ENCODE measurements around the gene DEPP1.

The DEPP1 gene

GRCh38 chr10:44949915-44950314, 28.7 kb downstream of the DEPP1 start:
- no peak overlapping the region for H3K9ac ChIP-seq (ENCODE audit: low read depth, low read length, poor library complexity, severe bottlenecking)
- no peaks in the 10 kb centered on the region for H3K4me1 ChIP-seq (ENCODE audit: insufficient read depth, low read length, poor library complexity, severe bottlenecking)
- no peak overlapping the region for H3K4me2 ChIP-seq (ENCODE audit: low read depth, low read length, poor library complexity, severe bottlenecking)
- no peaks in the 10 kb centered on the region for H3K36me3 ChIP-seq (ENCODE audit: insufficient read depth, low read length)
- no peaks in the 10 kb centered on the region for H3K79me2 ChIP-seq (ENCODE audit: insufficient read depth, low read length)
- no peak overlapping the region for H2AFZ ChIP-seq (ENCODE audit: low read length)
- H3K27me3 ChIP-seq (ENCODE audit: insufficient read depth, low read length, poor library complexity, severe bottlenecking) = no peaks in the 10 kb centered on the region
- no peaks in the 10 kb centered on the region for H3K9me2 ChIP-seq (replicated peaks; ENCODE audit: low read depth, low read length)
- no peaks in the 10 kb centered on the region for H4K20me1 ChIP-seq (ENCODE audit: insufficient read depth, low read length, poor library complexity, severe bottlenecking)
- TF ChIP-seq EZH2phosphoT487 (IDR thresholded peaks at IDR 0.05; ENCODE audit: borderline replicate concordance) (no peak), CTCF (conservative IDR thresholded peaks at IDR 0.05; ENCODE audit: low read length) (no peak)
- H3K4me3 ChIP-seq (ENCODE audit: low read length, poor library complexity, severe bottlenecking) = no peak overlapping the region
- H3F3A ChIP-seq (ENCODE audit: low read depth) = no peaks in the 10 kb centered on the region
- no peaks in the 10 kb centered on the region; the same call in 1 of the 2 replicates for H3K9me3 ChIP-seq (ENCODE audit: insufficient read depth, low read depth, low read length)

GRCh38 chr10:44949127-44949802, 29.3 kb downstream of the DEPP1 start:
- TF ChIP-seq EZH2phosphoT487 (IDR thresholded peaks at IDR 0.05; ENCODE audit: borderline replicate concordance) (no peak), CTCF (conservative IDR thresholded peaks at IDR 0.05; ENCODE audit: low read length) (no peak)
- Histone ChIP-seq H3K4me3 (ENCODE audit: low read length, poor library complexity, severe bottlenecking) (no peak overlapping the region), H3K9me2 (replicated peaks; ENCODE audit: low read depth, low read length) (no peaks in the 10 kb centered on the region), H3K4me2 (ENCODE audit: low read depth, low read length, poor library complexity, severe bottlenecking) (no peak overlapping the region), H3K27me3 (ENCODE audit: insufficient read depth, low read length, poor library complexity, severe bottlenecking) (no peaks in the 10 kb centered on the region), H3K4me1 (ENCODE audit: insufficient read depth, low read length, poor library complexity, severe bottlenecking) (no peaks in the 10 kb centered on the region), H3K9ac (ENCODE audit: low read depth, low read length, poor library complexity, severe bottlenecking) (no peak overlapping the region), H3F3A (ENCODE audit: low read depth) (no peaks in the 10 kb centered on the region), H4K20me1 (ENCODE audit: insufficient read depth, low read length, poor library complexity, severe bottlenecking) (no peaks in the 10 kb centered on the region), H3K79me2 (ENCODE audit: insufficient read depth, low read length) (no peaks in the 10 kb centered on the region), H3K9me3 (ENCODE audit: insufficient read depth, low read depth, low read length) (peaks cover 1% of the 10 kb centered on the region; the same call in 1 of the 2 replicates), H3K36me3 (ENCODE audit: insufficient read depth, low read length) (no peaks in the 10 kb centered on the region), H2AFZ (ENCODE audit: low read length) (no peak overlapping the region)

- Histone ChIP-seq H3K4me3 (ENCODE audit: low read length, poor library complexity, severe bottlenecking) (no peak overlapping the region), H2AFZ (ENCODE audit: low read length) (no peak overlapping the region), H3F3A (ENCODE audit: low read depth) (no peaks in the 10 kb centered on the region), H3K9ac (ENCODE audit: low read depth, low read length, poor library complexity, severe bottlenecking) (no peak overlapping the region), H4K20me1 (ENCODE audit: insufficient read depth, low read length, poor library complexity, severe bottlenecking) (no peaks in the 10 kb centered on the region), H3K9me2 (replicated peaks; ENCODE audit: low read depth, low read length) (no peaks in the 10 kb centered on the region), H3K9me3 (ENCODE audit: insufficient read depth, low read depth, low read length) (peaks cover 5% of the 10 kb centered on the region; the same call in 1 of the 2 replicates), H3K27me3 (ENCODE audit: insufficient read depth, low read length, poor library complexity, severe bottlenecking) (no peaks in the 10 kb centered on the region), H3K4me2 (ENCODE audit: low read depth, low read length, poor library complexity, severe bottlenecking) (no peak overlapping the region), H3K79me2 (ENCODE audit: insufficient read depth, low read length) (no peaks in the 10 kb centered on the region), H3K36me3 (ENCODE audit: insufficient read depth, low read length) (no peaks in the 10 kb centered on the region), H3K4me1 (ENCODE audit: insufficient read depth, low read length, poor library complexity, severe bottlenecking) (no peaks in the 10 kb centered on the region)
- TF ChIP-seq EZH2phosphoT487 (IDR thresholded peaks at IDR 0.05; ENCODE audit: borderline replicate concordance) = no peak
- TF ChIP-seq CTCF (conservative IDR thresholded peaks at IDR 0.05; ENCODE audit: low read length) = no peak
These were observed 30.0 kb downstream of the DEPP1 start for GRCh38 chr10:44948642-44949041.
